ENCODE data around the gene URI1. TPM values are rescaled to one million over a fixed set of nuclear protein-coding genes. Genes with fewer than 3 reads are reported as not detected.
A peak's percentile ranks its signal among the peaks of the same experiment; 100 is the strongest.
"Not testable (repeated sequence)": the region's sequence is repeated elsewhere in the genome, so short reads cannot be mapped to it uniquely, and the experiment has no call there.

The URI1 gene
- total RNA-seq (2014; rRNA removed; shearing (Covaris generic)) = 45.2 and 46.4 TPM in 2 replicates

GRCh38 chr19:29941828-29942403 is at the start of gene URI1:
URI1 (plus strand) TSS chr19:29942239; CDS start chr19:29942548, 309 bp downstream.
- peak; percentile 90 for DNase-seq (ENCODE audit: low spot score)

GRCh38 chr19:29893606-29894284 is 48.3 kb upstream of the URI1 start:
- DNase-seq (ENCODE audit: low spot score) = no peak

- DNase-seq (ENCODE audit: low spot score) = no peak
These were observed 45.2 kb upstream of the URI1 start for GRCh38 chr19:29896802-29897201.

GRCh38 chr19:29897466-29897865 is 44.6 kb upstream of the URI1 start:
- no peak for DNase-seq (ENCODE audit: low spot score)

GRCh38 chr19:29904017-29904416 is 38.0 kb upstream of the URI1 start:
- no peak for DNase-seq (ENCODE audit: low spot score)

GRCh38 chr19:29908963-29909944 is 32.8 kb upstream of the URI1 start:
- no peak for DNase-seq (ENCODE audit: low spot score)

- no peak for DNase-seq (ENCODE audit: low spot score)
These were observed 27.1 kb upstream of the URI1 start for GRCh38 chr19:29914933-29915332.

GRCh38 chr19:29915832-29916231 is 26.2 kb upstream of the URI1 start:
- DNase-seq (ENCODE audit: low spot score) = not testable (repeated sequence)

- DNase-seq (ENCODE audit: low spot score) = no peak
These were observed 24.1 kb upstream of the URI1 start for GRCh38 chr19:29917911-29918310.

- DNase-seq (ENCODE audit: low spot score) = no peak
These were observed 23.1 kb upstream of the URI1 start for GRCh38 chr19:29918891-29919290.

- DNase-seq (ENCODE audit: low spot score) = no peak
These were observed 19.1 kb upstream of the URI1 start for GRCh38 chr19:29922972-29923371.

GRCh38 chr19:29923653-29924052 is 18.4 kb upstream of the URI1 start:
- no peak for DNase-seq (ENCODE audit: low spot score)

GRCh38 chr19:29926031-29926430 is 16.0 kb upstream of the URI1 start:
- no peak for DNase-seq (ENCODE audit: low spot score)

- no peak for DNase-seq (ENCODE audit: low spot score)
These were observed 15.2 kb upstream of the URI1 start for GRCh38 chr19:29926801-29927200.

GRCh38 chr19:29927944-29928625 is 14.0 kb upstream of the URI1 start:
- no peak for DNase-seq (ENCODE audit: low spot score)

- DNase-seq (ENCODE audit: low spot score) = no peak
These were observed 13.2 kb upstream of the URI1 start for GRCh38 chr19:29928831-29929230.

- no peak for DNase-seq (ENCODE audit: low spot score)
These were observed 7.8 kb upstream of the URI1 start for GRCh38 chr19:29934257-29934656.

- DNase-seq (ENCODE audit: low spot score) = no peak
These were observed 7.3 kb upstream of the URI1 start for GRCh38 chr19:29934781-29935180.

GRCh38 chr19:29936409-29936808 is 5.6 kb upstream of the URI1 start:
- no peak for DNase-seq (ENCODE audit: low spot score)

GRCh38 chr19:29939628-29940027 is 2.4 kb upstream of the URI1 start:
- DNase-seq (ENCODE audit: low spot score) = no peak

- DNase-seq (ENCODE audit: low spot score) = no peak
These were observed 961 bp upstream of the URI1 start for GRCh38 chr19:29940971-29941585.
